Liver (tissue), 9 donors: ENCODE data around the gene MYH7B. TPM values are rescaled to one million over a fixed set of nuclear protein-coding genes. Genes with fewer than 3 reads are reported as not detected.

Experiments
- DNase-seq: peaks from one replicate; pipeline ENCODE4 v3.0.0-alpha.2; 2017; ENCODE audit warnings: low spot score
- H3K27ac ChIP-seq, 2 donors: one replicate each; pipeline ENCODE4 v1.7.0; 2013; ENCODE audit warnings: inconsistent platforms in 2 of 2, low read length in 2 of 2, control low read depth in 1 of 2, low read depth in 1 of 2, mild to moderate bottlenecking in 1 of 2
- H3K27me3 ChIP-seq, 4 donors: one replicate each; pipeline versions ENCODE4 v1.6.1 to v1.7.0; 2013; ENCODE audit warnings: low read length in 3 of 4, inconsistent platforms in 1 of 4, mild to moderate bottlenecking in 1 of 4, moderate library complexity in 1 of 4; ENCODE audit not compliant: control insufficient read depth in 4 of 4, insufficient read depth in 4 of 4
- H3K36me3 ChIP-seq, 4 donors: one replicate each; pipeline versions ENCODE4 v1.6.1 to v1.7.0; 2013; ENCODE audit warnings: low read length in 3 of 4, mild to moderate bottlenecking in 3 of 4, low read depth in 1 of 4, moderate library complexity in 1 of 4; ENCODE audit not compliant: control insufficient read depth in 4 of 4, insufficient read depth in 3 of 4
- H3K4me1 ChIP-seq, 4 donors: one replicate each; pipeline versions ENCODE4 v1.6.1 to v1.7.0; 2013; ENCODE audit warnings: low read length in 3 of 4, mild to moderate bottlenecking in 3 of 4, moderate library complexity in 1 of 4; ENCODE audit not compliant: control insufficient read depth in 4 of 4, insufficient read depth in 4 of 4
- H3K4me3 ChIP-seq, 3 donors: one replicate each; pipeline versions ENCODE4 v1.6.1 to v1.7.0; 2013; ENCODE audit warnings: low read length in 3 of 3, control low read depth in 1 of 3, low read depth in 1 of 3, mild to moderate bottlenecking in 1 of 3
- H3K9ac ChIP-seq, 2 donors: one replicate each; pipeline ENCODE4 v1.7.0; 2013; ENCODE audit warnings: low read length in 2 of 2, mild to moderate bottlenecking in 2 of 2, moderate library complexity in 2 of 2, control low read depth in 1 of 2, low read depth in 1 of 2
- H3K9me3 ChIP-seq, 4 donors: one replicate each; pipeline versions ENCODE4 v1.6.1 to v1.7.0; 2013; ENCODE audit warnings: low read length in 3 of 4; ENCODE audit not compliant: control insufficient read depth in 4 of 4
- FOXA1 ChIP-seq: IDR thresholded peaks from 2 replicates; pipeline ENCODE4 v1.6.1; 2016; ENCODE audit warnings: antibody characterized with exemption
- FOXA2 ChIP-seq: IDR thresholded peaks from 2 replicates; pipeline ENCODE4 v1.6.1; 2016; ENCODE audit warnings: antibody characterized with exemption
- GABPA ChIP-seq, 2 donors: IDR thresholded peaks in 1 of 2; conservative IDR thresholded peaks in 1 of 2; 2 replicates each; pipeline ENCODE4 v1.6.1; 2016; ENCODE audit warnings: antibody characterized with exemption in 2 of 2, mild to moderate bottlenecking in 1 of 2, moderate library complexity in 1 of 2
- HNF4A ChIP-seq, 2 donors: conservative IDR thresholded peaks; 2 replicates each; pipeline ENCODE4 v1.6.1; 2016; ENCODE audit warnings: antibody characterized with exemption in 2 of 2, mild to moderate bottlenecking in 2 of 2
- HNF4G ChIP-seq: IDR thresholded peaks from 2 replicates; pipeline ENCODE4 v1.6.1; 2016; ENCODE audit warnings: antibody characterized with exemption
- JUND ChIP-seq, 2 donors: IDR thresholded peaks; 2 replicates each; pipeline ENCODE4 v1.6.1; 2016; ENCODE audit warnings: antibody characterized with exemption in 2 of 2
- NR2F2 ChIP-seq: IDR thresholded peaks from 2 replicates; pipeline ENCODE4 v1.6.1; 2016; ENCODE audit warnings: antibody characterized with exemption
- RAD21 ChIP-seq, 2 donors: IDR thresholded peaks; 2 replicates each; pipeline ENCODE4 v1.6.1; 2016; ENCODE audit warnings: antibody characterized with exemption in 2 of 2, mild to moderate bottlenecking in 2 of 2
- RXRA ChIP-seq, 2 donors: IDR thresholded peaks; 2 replicates each; pipeline ENCODE4 v1.6.1; 2017 to 2018; ENCODE audit warnings: antibody characterized with exemption in 2 of 2, mild to moderate bottlenecking in 1 of 2
- YY1 ChIP-seq: IDR thresholded peaks from 2 replicates; pipeline ENCODE4 v1.6.1; 2016; ENCODE audit warnings: antibody characterized with exemption, mild to moderate bottlenecking
- WGBS: extraction: QIAGEN DNeasy Blood & Tissue Kit; methylation state at CpG from one replicate; pipeline ENCODE4 v1.1.7; 2013; 5-methylcytosine and 5-hydroxymethylcytosine counted together
- polyA plus RNA-seq, 2 donors: library from polyadenylated mRNA; stranded (reverse) in 1 of 2; unstranded in 1 of 2; fragments of 200-250 nt in 1 of 2; fragments of >200 nt in 1 of 2; fragmentation: Nextera tagmentation in 1 of 2; extraction: Ambion mirVana in 1 of 2; gene quantifications; one replicate each; pipeline versions ENCODE4 v1.2.1 to v1.2.3, GENCODE V29; 2013 to 2015
- total RNA-seq, 2 donors: library from RNA; depleted of rRNA; stranded (reverse); fragments of >200 nt; gene quantifications; one replicate each; pipeline ENCODE4 v1.2.3, GENCODE V29; 2014
- TF ChIP-seq, protein P1 (sequence below): IDR thresholded peaks from 2 replicates; pipeline ENCODE4 v1.6.1; 2016; ENCODE audit warnings: antibody characterized with exemption
- TF ChIP-seq, protein P2 (sequence below): IDR thresholded peaks from 2 replicates; pipeline ENCODE4 v1.6.1; 2016; ENCODE audit warnings: antibody characterized with exemption
- TF ChIP-seq, protein P3 (sequence below): IDR thresholded peaks from 2 replicates; pipeline ENCODE4 v1.6.1; 2016; ENCODE audit warnings: antibody characterized with exemption
- TF ChIP-seq, protein P4 (sequence below): IDR thresholded peaks from 2 replicates; pipeline ENCODE4 v1.6.1; 2016; ENCODE audit warnings: antibody characterized with exemption, mild to moderate bottlenecking
- donor health status: healthy.
- donor health status: healthy.
- donor health status: healthy.
- donor health status: healthy.
- donor health status: healthy.

The MYH7B gene
- total and polyA plus RNA-seq, 4 donors: 0.12 to 0.33 (median 0.24) TPM

DNA sequence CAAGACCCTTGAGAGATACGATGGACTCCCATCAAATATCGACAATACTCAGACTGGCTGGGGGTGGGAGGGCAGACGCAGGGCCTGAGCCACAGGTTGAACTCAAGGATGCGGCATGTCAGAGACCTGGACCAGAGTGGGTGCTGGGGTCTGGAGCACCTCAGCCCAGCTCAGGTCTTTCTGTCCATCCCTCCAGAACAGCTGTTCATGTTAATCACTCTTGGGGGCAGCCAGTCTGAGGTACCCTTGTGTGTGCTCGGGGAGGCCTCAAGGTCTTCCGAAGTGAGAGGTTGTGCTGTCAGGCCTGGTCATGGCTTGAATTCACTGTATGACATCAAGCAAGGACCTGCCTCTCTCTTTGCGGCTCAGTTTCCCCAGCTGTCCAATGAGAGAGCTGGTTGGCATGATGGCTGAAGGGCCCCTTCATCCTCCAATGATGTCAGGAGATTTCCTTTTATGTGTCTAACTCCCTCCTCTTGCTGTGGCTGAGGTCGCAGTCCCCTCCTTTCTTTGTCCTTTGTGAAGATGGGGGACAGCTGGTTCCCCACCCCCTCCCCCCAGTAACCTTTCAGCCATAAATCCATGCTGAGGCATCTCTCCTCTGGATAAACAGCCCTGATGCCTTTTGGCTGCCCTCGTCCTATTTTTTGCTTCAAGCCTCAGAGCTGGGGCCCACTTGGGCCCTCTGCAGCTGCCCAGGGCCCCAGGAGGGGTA, 15.3 kb downstream of the MYH7B start:
- no peak for DNase-seq
- WGBS: 96% methylated on average over 9 of the region's 9 CpGs
- H3K27ac ChIP-seq: no peak overlapping the region

DNA sequence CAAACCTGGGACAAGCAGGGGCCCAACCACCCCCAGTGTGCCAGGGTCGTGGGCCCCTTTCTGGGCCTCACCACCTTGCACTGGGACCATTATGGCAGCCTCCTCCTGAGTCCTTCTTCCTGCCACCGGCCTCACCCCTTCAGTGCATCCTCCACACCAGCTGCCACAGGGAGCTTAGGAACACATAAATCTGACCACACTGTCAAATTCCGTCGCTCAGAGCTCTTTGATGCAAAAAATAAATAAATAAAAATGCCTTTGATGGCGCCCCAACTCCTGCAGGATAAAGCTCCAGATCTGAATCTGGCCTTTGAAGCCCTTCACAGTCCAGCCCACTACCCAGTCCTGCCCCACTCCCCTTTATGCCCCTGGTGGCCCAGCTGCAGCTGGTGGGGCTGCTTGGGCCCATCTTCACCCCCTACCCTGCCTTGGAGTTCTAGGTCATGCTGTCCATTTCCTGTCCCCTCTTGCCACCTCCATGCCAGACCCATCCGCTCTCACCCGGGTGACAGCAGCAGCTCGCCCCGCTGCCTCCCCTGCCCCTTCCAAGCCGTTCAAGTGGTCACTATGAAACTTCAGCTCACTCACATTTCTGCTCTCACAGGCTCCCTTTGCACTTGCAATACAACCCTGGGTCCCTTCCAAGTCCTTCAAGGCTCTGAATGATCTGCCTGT, 16.0 kb downstream of the MYH7B start:
- H3K36me3 ChIP-seq: no peaks in the 10 kb centered on the region
- H3K9me3 ChIP-seq: no peaks in the 10 kb centered on the region
- WGBS: 93% methylated on average over 10 of the region's 10 CpGs
- no peak overlapping the region for H3K4me3 ChIP-seq
- no peak overlapping the region for H3K9ac ChIP-seq
- no peaks in the 10 kb centered on the region for H3K27me3 ChIP-seq
- TF ChIP-seq JUND (IDR thresholded peaks at IDR 0.05) (no peak), HNF4G (no peak), FOXA1 (no peak), FOXA2 (no peak)
- TF ChIP-seq, protein P1, sequence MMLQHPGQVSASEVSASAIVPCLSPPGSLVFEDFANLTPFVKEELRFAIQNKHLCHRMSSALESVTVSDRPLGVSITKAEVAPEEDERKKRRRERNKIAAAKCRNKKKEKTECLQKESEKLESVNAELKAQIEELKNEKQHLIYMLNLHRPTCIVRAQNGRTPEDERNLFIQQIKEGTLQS: no peak
- TF ChIP-seq, protein P2, sequence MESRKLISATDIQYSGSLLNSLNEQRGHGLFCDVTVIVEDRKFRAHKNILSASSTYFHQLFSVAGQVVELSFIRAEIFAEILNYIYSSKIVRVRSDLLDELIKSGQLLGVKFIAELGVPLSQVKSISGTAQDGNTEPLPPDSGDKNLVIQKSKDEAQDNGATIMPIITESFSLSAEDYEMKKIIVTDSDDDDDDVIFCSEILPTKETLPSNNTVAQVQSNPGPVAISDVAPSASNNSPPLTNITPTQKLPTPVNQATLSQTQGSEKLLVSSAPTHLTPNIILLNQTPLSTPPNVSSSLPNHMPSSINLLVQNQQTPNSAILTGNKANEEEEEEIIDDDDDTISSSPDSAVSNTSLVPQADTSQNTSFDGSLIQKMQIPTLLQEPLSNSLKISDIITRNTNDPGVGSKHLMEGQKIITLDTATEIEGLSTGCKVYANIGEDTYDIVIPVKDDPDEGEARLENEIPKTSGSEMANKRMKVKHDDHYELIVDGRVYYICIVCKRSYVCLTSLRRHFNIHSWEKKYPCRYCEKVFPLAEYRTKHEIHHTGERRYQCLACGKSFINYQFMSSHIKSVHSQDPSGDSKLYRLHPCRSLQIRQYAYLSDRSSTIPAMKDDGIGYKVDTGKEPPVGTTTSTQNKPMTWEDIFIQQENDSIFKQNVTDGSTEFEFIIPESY: no peak
- TF ChIP-seq, protein P3, sequence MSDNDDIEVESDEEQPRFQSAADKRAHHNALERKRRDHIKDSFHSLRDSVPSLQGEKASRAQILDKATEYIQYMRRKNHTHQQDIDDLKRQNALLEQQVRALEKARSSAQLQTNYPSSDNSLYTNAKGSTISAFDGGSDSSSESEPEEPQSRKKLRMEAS: no peak
- no peaks in the 10 kb centered on the region for H3K4me1 ChIP-seq
- no peak for DNase-seq
- H3K27ac ChIP-seq: no peak overlapping the region

More for the DNA sequence above, 15.3 kb downstream of the MYH7B start:
- no peaks in the 10 kb centered on the region for H3K27me3 ChIP-seq
- no peak overlapping the region for H3K9ac ChIP-seq
- H3K4me3 ChIP-seq: no peak overlapping the region
- no peaks in the 10 kb centered on the region for H3K9me3 ChIP-seq
- no peaks in the 10 kb centered on the region for H3K4me1 ChIP-seq
- TF ChIP-seq YY1: no peak
- no peak for TF ChIP-seq GABPA (IDR thresholded peaks at IDR 0.05 in 1 of 2, conservative IDR thresholded peaks at IDR 0.05 in 1 of 2)
- TF ChIP-seq NR2F2: no peak
- TF ChIP-seq, protein P4, sequence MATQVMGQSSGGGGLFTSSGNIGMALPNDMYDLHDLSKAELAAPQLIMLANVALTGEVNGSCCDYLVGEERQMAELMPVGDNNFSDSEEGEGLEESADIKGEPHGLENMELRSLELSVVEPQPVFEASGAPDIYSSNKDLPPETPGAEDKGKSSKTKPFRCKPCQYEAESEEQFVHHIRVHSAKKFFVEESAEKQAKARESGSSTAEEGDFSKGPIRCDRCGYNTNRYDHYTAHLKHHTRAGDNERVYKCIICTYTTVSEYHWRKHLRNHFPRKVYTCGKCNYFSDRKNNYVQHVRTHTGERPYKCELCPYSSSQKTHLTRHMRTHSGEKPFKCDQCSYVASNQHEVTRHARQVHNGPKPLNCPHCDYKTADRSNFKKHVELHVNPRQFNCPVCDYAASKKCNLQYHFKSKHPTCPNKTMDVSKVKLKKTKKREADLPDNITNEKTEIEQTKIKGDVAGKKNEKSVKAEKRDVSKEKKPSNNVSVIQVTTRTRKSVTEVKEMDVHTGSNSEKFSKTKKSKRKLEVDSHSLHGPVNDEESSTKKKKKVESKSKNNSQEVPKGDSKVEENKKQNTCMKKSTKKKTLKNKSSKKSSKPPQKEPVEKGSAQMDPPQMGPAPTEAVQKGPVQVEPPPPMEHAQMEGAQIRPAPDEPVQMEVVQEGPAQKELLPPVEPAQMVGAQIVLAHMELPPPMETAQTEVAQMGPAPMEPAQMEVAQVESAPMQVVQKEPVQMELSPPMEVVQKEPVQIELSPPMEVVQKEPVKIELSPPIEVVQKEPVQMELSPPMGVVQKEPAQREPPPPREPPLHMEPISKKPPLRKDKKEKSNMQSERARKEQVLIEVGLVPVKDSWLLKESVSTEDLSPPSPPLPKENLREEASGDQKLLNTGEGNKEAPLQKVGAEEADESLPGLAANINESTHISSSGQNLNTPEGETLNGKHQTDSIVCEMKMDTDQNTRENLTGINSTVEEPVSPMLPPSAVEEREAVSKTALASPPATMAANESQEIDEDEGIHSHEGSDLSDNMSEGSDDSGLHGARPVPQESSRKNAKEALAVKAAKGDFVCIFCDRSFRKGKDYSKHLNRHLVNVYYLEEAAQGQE: no peak
- TF ChIP-seq RXRA (IDR thresholded peaks at IDR 0.05): no peak
- TF ChIP-seq, protein P3: no peak
- no peak for TF ChIP-seq HNF4A (conservative IDR thresholded peaks at IDR 0.05)
- TF ChIP-seq, protein P1: no peak
- TF ChIP-seq, protein P2: no peak
- no peak for TF ChIP-seq RAD21 (IDR thresholded peaks at IDR 0.05)
- no peaks in the 10 kb centered on the region for H3K36me3 ChIP-seq
